Measurements from ENCODE around the gene IL6R.

Gene IL6R

DNA sequence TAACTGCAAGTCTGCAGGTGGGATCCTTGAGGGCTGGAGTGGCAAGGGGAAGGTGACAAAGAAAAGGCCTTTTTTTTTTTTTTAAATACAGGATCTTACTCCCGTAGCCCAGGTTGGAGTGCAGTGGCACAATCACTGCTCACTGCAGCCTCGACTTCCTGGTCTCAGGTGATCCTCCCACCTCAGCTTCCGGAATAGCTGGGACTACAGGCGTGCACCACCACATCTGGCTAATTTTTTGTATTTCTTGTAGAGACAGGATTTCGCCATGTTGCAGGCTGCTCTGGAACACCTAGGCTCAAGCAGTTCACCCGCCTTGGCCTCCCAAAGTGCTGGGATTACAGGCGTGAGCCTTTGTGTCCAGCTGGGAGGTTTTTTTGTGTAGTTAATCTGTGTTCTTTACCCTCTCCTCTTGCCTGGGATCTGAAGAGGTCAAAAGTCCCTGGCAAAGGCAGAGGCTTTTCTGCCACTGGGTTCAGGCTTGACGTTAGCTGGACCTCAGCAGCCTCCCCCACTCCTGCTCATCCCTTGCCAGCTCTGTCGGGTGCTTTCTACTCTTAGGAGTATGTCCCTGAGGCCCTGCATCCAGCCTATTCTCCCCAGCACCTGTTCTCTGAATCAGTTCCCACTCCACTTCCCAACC lies 5.2 kb downstream of the IL6R start:
- Histone ChIP-seq H2AFZ (ENCODE audit: low read length) (no peak overlapping the region), H3K4me1 (ENCODE audit: low read length) (peaks cover 62% of the 10 kb centered on the region), H4K20me1 (ENCODE audit: insufficient read depth, low read length) (no peaks in the 10 kb centered on the region), H3K9me3 (replicated peaks; ENCODE audit: insufficient read depth, low read length) (no peaks in the 10 kb centered on the region), H3K79me2 (ENCODE audit: low read length) (peaks cover 99% of the 10 kb centered on the region), H3K27me3 (replicated peaks; ENCODE audit: insufficient read depth, low read length) (no peaks in the 10 kb centered on the region), H3K9me2 (replicated peaks; ENCODE audit: insufficient read depth, low read length) (no peaks in the 10 kb centered on the region), H3K36me3 (replicated peaks; ENCODE audit: insufficient read depth, low read length) (peaks cover 10% of the 10 kb centered on the region), H3K9ac (ENCODE audit: low read length) (no peak overlapping the region), H3K4me3 (ENCODE audit: low read length) (no peak overlapping the region), H3K4me2 (ENCODE audit: low read depth, low read length) (peak overlapping the region; percentile 86; the same call in 1 of the 2 replicates), H3K27ac (ENCODE audit: low read length) (peak overlapping the region; percentile 92; the same call in 1 of the 2 replicates), H3F3A (ENCODE audit: insufficient read depth, low read length) (peaks cover 62% of the 10 kb centered on the region)
- DNase-seq: no peak
- TF ChIP-seq, protein P1, sequence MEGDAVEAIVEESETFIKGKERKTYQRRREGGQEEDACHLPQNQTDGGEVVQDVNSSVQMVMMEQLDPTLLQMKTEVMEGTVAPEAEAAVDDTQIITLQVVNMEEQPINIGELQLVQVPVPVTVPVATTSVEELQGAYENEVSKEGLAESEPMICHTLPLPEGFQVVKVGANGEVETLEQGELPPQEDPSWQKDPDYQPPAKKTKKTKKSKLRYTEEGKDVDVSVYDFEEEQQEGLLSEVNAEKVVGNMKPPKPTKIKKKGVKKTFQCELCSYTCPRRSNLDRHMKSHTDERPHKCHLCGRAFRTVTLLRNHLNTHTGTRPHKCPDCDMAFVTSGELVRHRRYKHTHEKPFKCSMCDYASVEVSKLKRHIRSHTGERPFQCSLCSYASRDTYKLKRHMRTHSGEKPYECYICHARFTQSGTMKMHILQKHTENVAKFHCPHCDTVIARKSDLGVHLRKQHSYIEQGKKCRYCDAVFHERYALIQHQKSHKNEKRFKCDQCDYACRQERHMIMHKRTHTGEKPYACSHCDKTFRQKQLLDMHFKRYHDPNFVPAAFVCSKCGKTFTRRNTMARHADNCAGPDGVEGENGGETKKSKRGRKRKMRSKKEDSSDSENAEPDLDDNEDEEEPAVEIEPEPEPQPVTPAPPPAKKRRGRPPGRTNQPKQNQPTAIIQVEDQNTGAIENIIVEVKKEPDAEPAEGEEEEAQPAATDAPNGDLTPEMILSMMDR (IDR thresholded peaks at IDR 0.05; ENCODE audit: low read length): no peak
- no peak for TF ChIP-seq EZH2 (optimal IDR thresholded peaks at IDR 0.05; ENCODE audit: low read depth, low read length)
- no peak for TF ChIP-seq EZH2phosphoT487 (IDR thresholded peaks at IDR 0.05; ENCODE audit: low read length)

DNA sequence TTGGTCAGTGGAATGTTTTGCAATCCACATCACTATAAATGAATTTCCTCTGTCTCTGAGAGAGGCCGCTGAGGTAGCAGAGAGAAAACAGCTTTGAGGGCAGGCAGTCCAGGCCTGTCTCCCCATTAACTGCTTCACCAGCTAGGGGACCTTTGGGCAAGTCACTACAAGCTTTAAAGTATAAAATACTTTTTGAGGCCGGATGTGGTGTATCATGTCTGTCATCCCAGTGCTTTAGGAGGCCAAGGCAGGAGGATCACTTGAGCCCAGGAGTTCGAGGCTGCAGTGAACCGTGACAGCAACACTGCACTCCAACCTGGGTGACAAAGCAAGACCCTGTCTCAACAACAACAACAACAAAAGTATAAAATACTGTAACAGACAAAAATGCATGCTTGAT lies 6.4 kb downstream of the IL6R start:
- Histone ChIP-seq H3K36me3 (replicated peaks; ENCODE audit: insufficient read depth, low read length) (peaks cover 10% of the 10 kb centered on the region), H3F3A (ENCODE audit: insufficient read depth, low read length) (peaks cover 63% of the 10 kb centered on the region), H3K9ac (ENCODE audit: low read length) (no peak overlapping the region), H3K9me2 (replicated peaks; ENCODE audit: insufficient read depth, low read length) (no peaks in the 10 kb centered on the region), H3K4me1 (ENCODE audit: low read length) (peaks cover 73% of the 10 kb centered on the region), H3K27ac (ENCODE audit: low read length) (peak overlapping the region; percentile 1; the same call in 1 of the 2 replicates), H4K20me1 (ENCODE audit: insufficient read depth, low read length) (no peaks in the 10 kb centered on the region), H3K27me3 (replicated peaks; ENCODE audit: insufficient read depth, low read length) (no peaks in the 10 kb centered on the region), H2AFZ (ENCODE audit: low read length) (no peak overlapping the region), H3K4me3 (ENCODE audit: low read length) (no peak overlapping the region), H3K79me2 (ENCODE audit: low read length) (peaks cover 99% of the 10 kb centered on the region), H3K4me2 (ENCODE audit: low read depth, low read length) (no peak overlapping the region), H3K9me3 (replicated peaks; ENCODE audit: insufficient read depth, low read length) (no peaks in the 10 kb centered on the region)
- DNase-seq: no peak
- TF ChIP-seq EZH2phosphoT487 (IDR thresholded peaks at IDR 0.05; ENCODE audit: low read length) (no peak), EZH2 (optimal IDR thresholded peaks at IDR 0.05; ENCODE audit: low read depth, low read length) (no peak)
- TF ChIP-seq, protein P1 (IDR thresholded peaks at IDR 0.05; ENCODE audit: low read length): no peak

DNA sequence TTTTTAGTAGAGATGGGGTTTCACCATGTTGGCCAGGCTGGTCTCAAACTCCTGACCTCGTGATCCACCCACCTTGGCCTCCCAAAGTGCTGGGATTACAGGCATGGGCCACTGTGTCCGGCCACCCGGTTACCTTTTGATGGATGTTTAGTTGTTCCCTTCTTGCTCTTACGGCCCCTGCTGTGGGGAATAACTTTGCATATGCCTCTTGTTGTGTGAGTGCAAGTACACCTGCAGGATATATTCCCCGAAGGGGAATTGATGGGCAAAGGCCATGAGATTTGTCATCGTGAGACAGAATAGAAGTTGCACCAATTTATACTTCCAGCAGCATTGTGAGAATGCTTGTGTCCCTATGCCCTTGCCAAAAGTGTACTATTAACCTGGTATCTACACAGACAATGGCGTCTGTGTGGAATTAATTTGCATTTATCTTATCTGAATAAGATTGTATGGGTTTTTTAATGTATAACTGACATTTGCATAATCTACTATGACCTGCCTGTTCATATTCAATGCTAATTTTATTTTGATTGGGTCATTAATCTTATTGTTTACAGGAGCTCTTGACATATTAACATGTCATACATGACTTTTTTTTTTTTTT lies 8.1 kb downstream of the IL6R start:
- no peaks in the 10 kb centered on the region for H3K9me3 ChIP-seq (replicated peaks; ENCODE audit: insufficient read depth, low read length)
- H3K4me1 ChIP-seq (ENCODE audit: low read length): peaks cover 85% of the 10 kb centered on the region
- H3K9me2 ChIP-seq (replicated peaks; ENCODE audit: insufficient read depth, low read length): no peaks in the 10 kb centered on the region
- H4K20me1 ChIP-seq (ENCODE audit: insufficient read depth, low read length): no peaks in the 10 kb centered on the region
- no peak for TF ChIP-seq EZH2 (optimal IDR thresholded peaks at IDR 0.05; ENCODE audit: low read depth, low read length)
- TF ChIP-seq, protein P1 (IDR thresholded peaks at IDR 0.05; ENCODE audit: low read length): no peak
- no peak for TF ChIP-seq EZH2phosphoT487 (IDR thresholded peaks at IDR 0.05; ENCODE audit: low read length)
- no peak overlapping the region for H3K9ac ChIP-seq (ENCODE audit: low read length)
- H3F3A ChIP-seq (ENCODE audit: insufficient read depth, low read length): peaks cover 62% of the 10 kb centered on the region
- H3K4me3 ChIP-seq (ENCODE audit: low read length): no peak overlapping the region
- no peaks in the 10 kb centered on the region for H3K27me3 ChIP-seq (replicated peaks; ENCODE audit: insufficient read depth, low read length)
- H3K4me2 ChIP-seq (ENCODE audit: low read depth, low read length): no peak overlapping the region
- DNase-seq: no peak
- H3K79me2 ChIP-seq (ENCODE audit: low read length): peaks cover 99% of the 10 kb centered on the region
- peaks cover 10% of the 10 kb centered on the region for H3K36me3 ChIP-seq (replicated peaks; ENCODE audit: insufficient read depth, low read length)
- H3K27ac ChIP-seq (ENCODE audit: low read length): peak overlapping the region; percentile 15; the same call in 1 of the 2 replicates
- no peak overlapping the region for H2AFZ ChIP-seq (ENCODE audit: low read length)

Data from MM.1S (cell line).